Upper lobe of right lung (tissue), 1 donor: ENCODE data around the gene ARHGDIA. TPM values are rescaled to one million over a fixed set of nuclear protein-coding genes. Genes with fewer than 3 reads are reported as not detected.

Source experiments
- ATAC-seq: fragments of 200-7000 bp; cut with Tn5 transposase; one replicate; pipeline ENCODE4 v1.9.1; 2020; ENCODE audit warnings: mild to moderate bottlenecking, moderate library complexity
- DNase-seq: peaks from one replicate; pipeline ENCODE4 v3.0.0-alpha.2; 2020
- H3K27ac ChIP-seq: fragments of 200-600 bp; one replicate; pipeline ENCODE4 v1.8.0; 2022
- H3K27me3 ChIP-seq: fragments of 200-600 bp; one replicate; pipeline ENCODE4 v1.8.0; 2022; ENCODE audit warnings: mild to moderate bottlenecking
- H3K36me3 ChIP-seq: fragments of 200-600 bp; one replicate; pipeline ENCODE4 v1.8.0; 2022
- H3K4me1 ChIP-seq: fragments of 200-600 bp; one replicate; pipeline ENCODE4 v1.8.0; 2022
- H3K4me3 ChIP-seq: fragments of 200-600 bp; one replicate; pipeline ENCODE4 v1.8.0; 2022; ENCODE audit warnings: mild to moderate bottlenecking
- H3K9me3 ChIP-seq: fragments of 200-600 bp; one replicate; pipeline ENCODE4 v1.8.0; 2022
- CTCF ChIP-seq: fragments of 200-600 bp; IDR thresholded peaks from one replicate; pipeline ENCODE4 v1.8.0; 2022; ENCODE audit warnings: antibody characterized with exemption
- intact Hi-C: fragments of 100-400 bp; cut with DNase I; formaldehyde crosslinking; loops from one replicate; pipeline ENCODE4 v1.11.0; 2022
- total RNA-seq: library from RNA; stranded (reverse); fragmentation: NEBNext Ultra II Directional; extraction: Animal tissue kit (Norgen Biotek cat#: 25700); gene quantifications from one replicate; pipeline ENCODE4 v1.2.1, GENCODE V29; 2021
- donor health status: DM: no; HTN: yes; CAD: no; lungs with severe emphysema.

Gene ARHGDIA
- total RNA-seq, 1 donor from 2014 or later: 386 TPM

GRCh38 chr17:81907219-81908145 is 36.3 kb upstream of the ARHGDIA start:
- H3K27ac ChIP-seq: no peak overlapping the region
- H3K9me3 ChIP-seq: no peaks in the 10 kb centered on the region
- DNase-seq (no peak), ATAC-seq (no peak)
- no peak for TF ChIP-seq CTCF
- H3K27me3 ChIP-seq: no peaks in the 10 kb centered on the region
- intact Hi-C loops: no loop called here
- peaks cover 19% of the 10 kb centered on the region for H3K36me3 ChIP-seq
- peaks cover 13% of the 10 kb centered on the region for H3K4me1 ChIP-seq
- H3K4me3 ChIP-seq: no peak overlapping the region

GRCh38 chr17:81906476-81907218 is 35.5 kb upstream of the ARHGDIA start:
- ATAC-seq (no peak), DNase-seq (no peak)
- Histone ChIP-seq H3K36me3 (peaks cover 12% of the 10 kb centered on the region), H3K4me3 (no peak overlapping the region), H3K27me3 (no peaks in the 10 kb centered on the region), H3K4me1 (peaks cover 14% of the 10 kb centered on the region), H3K27ac (no peak overlapping the region), H3K9me3 (no peaks in the 10 kb centered on the region)
- no peak for TF ChIP-seq CTCF
- intact Hi-C loops: no loop called here

- ATAC-seq (no peak), DNase-seq (no peak)
- Histone ChIP-seq H3K27ac (no peak overlapping the region), H3K9me3 (no peaks in the 10 kb centered on the region), H3K4me1 (peaks cover 15% of the 10 kb centered on the region), H3K36me3 (peaks cover 12% of the 10 kb centered on the region), H3K27me3 (no peaks in the 10 kb centered on the region), H3K4me3 (no peak overlapping the region)
- TF ChIP-seq CTCF: no peak
- intact Hi-C loops: no loop called here
These were observed 34.9 kb upstream of the ARHGDIA start for GRCh38 chr17:81905993-81906392.

GRCh38 chr17:81905424-81905875 is 34.3 kb upstream of the ARHGDIA start:
- peaks cover 14% of the 10 kb centered on the region for H3K4me1 ChIP-seq
- DNase-seq (no peak), ATAC-seq (no peak)
- no peaks in the 10 kb centered on the region for H3K27me3 ChIP-seq
- intact Hi-C loops: no loop called here
- H3K4me3 ChIP-seq: no peak overlapping the region
- no peaks in the 10 kb centered on the region for H3K9me3 ChIP-seq
- no peak overlapping the region for H3K27ac ChIP-seq
- peaks cover 14% of the 10 kb centered on the region for H3K36me3 ChIP-seq
- TF ChIP-seq CTCF: no peak

GRCh38 chr17:81904600-81905423 is 33.7 kb upstream of the ARHGDIA start:
- TF ChIP-seq CTCF: no peak
- Histone ChIP-seq H3K9me3 (no peaks in the 10 kb centered on the region), H3K4me3 (no peak overlapping the region), H3K36me3 (peaks cover 20% of the 10 kb centered on the region), H3K4me1 (peaks cover 7% of the 10 kb centered on the region), H3K27me3 (no peaks in the 10 kb centered on the region), H3K27ac (no peak overlapping the region)
- ATAC-seq (no peak), DNase-seq (no peak)
- intact Hi-C loops: no loop called here
